HG02798 (cell line): ENCODE measurements around the gene RTN4RL2.

Experiments
- ATAC-seq: cut with Tn5 transposase; IDR thresholded peaks from one replicate; pipeline ENCODE4 v1.9.1; 2021; ENCODE audit warnings: mild to moderate bottlenecking; ENCODE audit not compliant: unreplicated experiment, poor library complexity

The RTN4RL2 gene

GRCh38 chr11:57477507-57478189, 17.3 kb downstream of the RTN4RL2 start:
- ATAC-seq = no peak

GRCh38 chr11:57479021-57479663, 18.8 kb downstream of the RTN4RL2 start:
- no peak for ATAC-seq

GRCh38 chr11:57479911-57480310, 19.6 kb downstream of the RTN4RL2 start:
- no peak for ATAC-seq

GRCh38 chr11:57480409-57481137, 20.2 kb downstream of the RTN4RL2 start:
- peak; percentile 47 for ATAC-seq

GRCh38 chr11:57481315-57481714, 21.0 kb downstream of the RTN4RL2 start:
- ATAC-seq = no peak

GRCh38 chr11:57481915-57482781, 21.8 kb downstream of the RTN4RL2 start:
- ATAC-seq = no peak

GRCh38 chr11:57482782-57483561, 22.6 kb downstream of the RTN4RL2 start:
- ATAC-seq = peak; percentile 35

GRCh38 chr11:57483562-57483918, 23.2 kb downstream of the RTN4RL2 start:
- ATAC-seq = no peak

GRCh38 chr11:57484141-57484710, 23.9 kb downstream of the RTN4RL2 start:
- ATAC-seq = peak; percentile 52

GRCh38 chr11:57485217-57485990, 25.1 kb downstream of the RTN4RL2 start:
- no peak for ATAC-seq

- no peak for ATAC-seq
These were observed 26.9 kb downstream of the RTN4RL2 start for GRCh38 chr11:57487021-57487778.

- ATAC-seq = no peak
These were observed 27.8 kb downstream of the RTN4RL2 start for GRCh38 chr11:57487920-57488659.

- ATAC-seq = no peak
These were observed 30.3 kb downstream of the RTN4RL2 start for GRCh38 chr11:57490456-57491248.

GRCh38 chr11:57491371-57492061, 31.2 kb downstream of the RTN4RL2 start:
- ATAC-seq = peak; percentile 46

GRCh38 chr11:57493507-57494503, 33.5 kb downstream of the RTN4RL2 start:
- peak; percentile 84 for ATAC-seq
